Coronary artery (tissue), 2 donors: Measurements from ENCODE around the gene DMPK.

Source experiments
- DNase-seq: peaks from one replicate; pipeline ENCODE4 v3.0.0-alpha.2; 2017; ENCODE audit warnings: low spot score
- H3K27ac ChIP-seq, 2 donors: fragments of 200-600 bp; sonication (generic); one replicate each; pipeline ENCODE4 v1.5.1; 2016 to 2019
- H3K4me3 ChIP-seq: fragments of 200-600 bp; sonication (generic); 2 replicates; pipeline ENCODE4 v1.5.1; 2016; ENCODE audit warnings: mild to moderate bottlenecking, moderate library complexity
- CTCF ChIP-seq: fragments of 200-600 bp; sonication (generic); IDR thresholded peaks from one replicate; pipeline ENCODE4 v1.5.1; 2019; ENCODE audit warnings: antibody characterized with exemption

DMPK gene

DNA sequence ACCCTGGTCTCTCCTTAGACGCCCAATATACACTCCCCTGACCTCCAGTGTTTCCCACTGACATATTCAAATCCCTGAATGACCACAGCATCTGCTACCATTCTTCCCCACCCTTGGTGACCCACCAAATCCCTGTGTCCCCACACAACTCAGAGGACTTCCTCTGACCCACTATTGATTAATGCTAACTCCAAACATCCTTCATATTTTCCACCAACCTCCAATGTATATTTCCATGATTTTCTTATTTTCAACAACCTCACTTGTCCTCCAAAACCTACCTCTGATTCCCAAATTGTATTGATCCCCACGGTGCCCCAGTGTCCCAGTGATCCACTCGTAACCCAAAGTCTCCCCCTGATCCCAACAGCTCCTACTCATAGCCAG is 10.9 kb upstream of the DMPK start:
- TF ChIP-seq CTCF = no peak
- Histone ChIP-seq H3K27ac (peak overlapping the region in 1 of 2 donors; percentile 49), H3K4me3 (peak overlapping the region; percentile 45)
- no peak for DNase-seq

DNA sequence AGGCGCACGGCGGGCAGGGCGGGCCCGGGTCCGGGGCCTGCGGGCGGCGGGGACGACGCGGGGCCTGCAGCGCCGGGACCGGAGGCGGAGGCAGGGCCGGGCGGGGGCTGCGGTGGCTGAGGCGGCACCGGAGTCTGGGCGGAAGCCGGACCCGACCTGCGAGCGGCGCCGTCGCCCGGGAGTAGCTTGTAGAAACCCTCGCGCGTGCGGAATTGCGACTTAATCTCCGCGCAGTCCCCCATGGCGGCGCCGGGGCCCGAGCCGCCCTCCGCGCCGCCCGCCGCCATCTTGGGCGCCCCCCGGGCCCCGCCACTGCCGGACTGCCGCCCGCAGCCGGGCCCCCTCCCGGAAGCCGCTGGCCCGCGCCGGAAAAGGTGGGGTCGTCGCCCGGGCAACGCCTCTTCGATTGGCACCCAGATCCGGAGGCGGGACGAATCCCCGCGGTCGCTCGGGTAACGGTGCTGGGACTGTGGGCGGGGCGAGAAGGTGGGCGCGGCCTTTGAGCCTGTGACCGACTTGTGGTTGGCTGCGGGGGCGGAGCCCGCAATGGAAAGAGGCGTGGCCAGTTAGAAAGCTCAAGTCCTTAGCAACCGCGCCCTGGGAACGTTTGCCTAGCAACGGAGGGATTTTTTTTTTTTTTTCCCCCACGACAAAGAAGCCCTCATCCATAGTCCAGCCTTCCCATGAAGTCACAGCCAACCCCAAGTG is 10.3 kb upstream of the DMPK start, which contains the start of gene DMWD:
Gene DMWD, minus strand, starts transcription at position 376 of the 708 bp plus-strand sequence. Its CDS starts 89 bp downstream, at position 287.
- no peak for TF ChIP-seq CTCF
- H3K27ac ChIP-seq = peak within 1 kb of the TSS; percentile 66 to 94

DNA sequence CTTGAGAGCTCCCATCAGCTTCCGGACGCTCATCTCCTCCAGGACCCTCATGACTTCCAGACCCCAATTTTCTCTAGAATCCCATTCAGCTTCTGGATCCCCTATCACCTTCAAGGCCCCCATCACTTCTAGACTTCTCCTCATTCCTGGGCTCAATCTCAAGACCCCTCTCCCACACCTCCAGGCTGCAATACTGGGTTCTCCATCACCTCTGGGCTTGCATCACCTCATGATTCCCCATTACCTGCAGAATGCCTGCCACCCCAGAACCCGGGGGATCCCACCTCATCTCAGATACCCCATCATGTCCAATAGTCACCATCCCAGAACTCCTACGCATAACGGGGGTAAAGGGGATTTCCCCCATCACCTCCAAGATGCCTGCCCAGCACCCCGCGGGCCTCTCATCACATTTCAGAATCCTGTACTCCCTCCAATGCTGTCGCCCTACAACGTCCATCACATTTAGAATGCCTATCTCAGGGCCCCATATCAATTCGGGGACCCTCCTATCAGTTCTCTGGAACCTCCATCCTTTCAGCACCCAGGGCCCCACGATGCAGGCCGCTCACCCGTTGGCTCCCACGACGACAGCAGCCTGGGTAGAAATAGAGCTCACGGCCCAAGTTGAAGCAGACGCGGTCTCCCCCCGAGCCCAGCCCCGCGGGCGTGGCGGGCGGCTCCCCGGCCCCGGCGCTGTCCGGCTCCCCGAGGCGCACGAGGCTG is 9.6 kb upstream of the DMPK start:
- DNase-seq = no peak
- Histone ChIP-seq H3K4me3 (peak overlapping the region; percentile 93), H3K27ac (peak overlapping the region; percentile 66 to 94)
- TF ChIP-seq CTCF = no peak

More for the DNA sequence above, 10.3 kb upstream of the DMPK start, which contains the start of gene DMWD:
- DNase-seq = peak; percentile 99
- peak within 1 kb of the TSS; percentile 93 for H3K4me3 ChIP-seq

GRCh38 chr19:45790942-45791341 is 8.7 kb upstream of the DMPK start:
- TF ChIP-seq CTCF = no peak
- Histone ChIP-seq H3K27ac (no peak overlapping the region), H3K4me3 (peak overlapping the region; percentile 93)
- no peak for DNase-seq

DNA sequence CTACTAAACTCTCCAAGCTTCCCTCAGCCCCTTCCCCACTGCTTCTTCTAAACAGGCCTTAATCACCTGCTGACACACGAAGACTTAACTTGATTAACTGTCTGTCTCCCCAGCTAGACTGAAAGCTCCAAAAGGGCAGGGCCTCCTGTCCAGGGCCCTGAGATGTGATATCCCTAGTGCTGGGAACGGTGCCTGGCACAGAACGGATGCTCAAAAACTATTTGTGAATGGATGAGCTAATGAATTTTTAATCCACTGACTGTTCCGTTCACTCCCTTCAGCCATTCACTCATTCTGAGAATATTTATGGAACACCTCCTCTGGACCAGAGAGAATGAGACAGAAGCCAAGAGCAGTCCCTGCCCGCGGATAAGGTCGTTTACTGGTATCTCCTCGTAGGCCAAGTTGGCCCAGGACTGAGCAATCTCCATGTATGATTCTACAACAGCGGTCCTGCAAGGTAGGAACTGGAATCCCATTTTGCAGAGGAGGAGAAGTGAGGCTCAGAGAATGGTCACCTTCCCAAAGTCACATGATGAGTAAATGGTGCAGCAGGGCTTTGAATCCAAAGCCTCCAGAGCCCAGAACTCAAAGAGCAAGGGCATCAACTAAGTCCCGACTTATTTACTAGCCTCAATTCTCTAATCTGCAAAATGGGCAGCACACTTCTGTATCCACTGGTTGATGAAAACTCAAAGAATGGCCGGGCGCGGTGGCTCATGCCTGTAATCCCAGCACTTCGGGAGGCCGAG is 6.9 kb upstream of the DMPK start:
- no peak for DNase-seq
- TF ChIP-seq CTCF = no peak
- Histone ChIP-seq H3K4me3 (no peak overlapping the region), H3K27ac (no peak overlapping the region)

GRCh38 chr19:45786533-45786894 is 4.2 kb upstream of the DMPK start:
- TF ChIP-seq CTCF = no peak

More at GRCh38 chr19:45786533-45786894, 4.2 kb upstream of the DMPK start:
- Histone ChIP-seq H3K27ac (peak overlapping the region in 1 of 2 donors; percentile 97), H3K4me3 (no peak overlapping the region)
- DNase-seq = no peak
